Body of pancreas (tissue), 4 donors: Measurements from ENCODE around the gene CYP8B1. TPM values are rescaled to one million over a fixed set of nuclear protein-coding genes. Genes with fewer than 3 reads are reported as not detected.
A peak's percentile ranks its signal among the peaks of the same experiment; 100 is the strongest.

Experiments
- ATAC-seq: fragments of 150-250 bp; one replicate; pipeline ENCODE4 v1.9.1; 2016
- DNase-seq, 4 donors: peaks; one replicate each; pipeline ENCODE4 v3.0.0-alpha.2; 2019
- H3K27ac ChIP-seq, 4 donors: fragments of 200-600 bp; sonication (generic); 1 replicate in 3 of 4; 2 replicates in 1 of 4; pipeline versions ENCODE4 v1.5.1 to v1.6.1; 2016 to 2019; ENCODE audit warnings: mild to moderate bottlenecking in 1 of 4, mixed read lengths in 1 of 4, moderate library complexity in 1 of 4
- H3K27me3 ChIP-seq, 2 donors: fragments of 200-600 bp; sonication (generic); one replicate each; pipeline ENCODE4 v1.6.0; 2016; ENCODE audit warnings: mild to moderate bottlenecking in 1 of 2
- H3K36me3 ChIP-seq, 2 donors: fragments of 200-600 bp; sonication (generic); replicated peaks in 1 of 2; 2 replicates each; pipeline ENCODE4 v1.5.1; 2016; ENCODE audit warnings: low read depth in 2 of 2; ENCODE audit not compliant: insufficient read depth in 1 of 2
- H3K4me1 ChIP-seq: fragments of 200-600 bp; sonication (generic); one replicate; pipeline ENCODE4 v1.6.0; 2016
- H3K4me3 ChIP-seq, 2 donors: fragments of 200-600 bp; sonication (generic); 1 replicate in 1 of 2; 2 replicates in 1 of 2; pipeline ENCODE4 v1.5.1; 2016 to 2019
- H3K9me3 ChIP-seq, 3 donors: fragments of 200-600 bp; sonication (generic); 1 replicate in 2 of 3; 2 replicates in 1 of 3; pipeline ENCODE4 v1.5.1; 2016
- POLR2A ChIP-seq, 3 donors: fragments of 450-650 bp; IDR thresholded peaks; one replicate each; pipeline ENCODE4 v1.6.1; 2016; ENCODE audit warnings: antibody characterized with exemption in 3 of 3, mild to moderate bottlenecking in 2 of 3
- WGBS, 2 donors: methylation state at CpG; one replicate each; pipeline ENCODE4 v1.1.5; 2017; 5-methylcytosine and 5-hydroxymethylcytosine counted together
- intact Hi-C: fragments of 100-400 bp; cut with DNase I; formaldehyde crosslinking; loops from one replicate; pipeline ENCODE4 v1.15.1; 2023
- total RNA-seq, 2 donors: library from RNA; depleted of rRNA; stranded (reverse); fragments of >200 nt; gene quantifications; one replicate each; pipeline ENCODE4 v1.1.0, GENCODE V29; 2016
- TF ChIP-seq, protein P1 (sequence below), 7 experiments: fragments of 450-650 bp in 4 of 7; fragments of 200-600 bp in 3 of 7; sonication (generic) in 3 of 7; IDR thresholded peaks; one replicate each; pipeline ENCODE4 v1.5.1; 2016 to 2019; ENCODE audit warnings: antibody characterized with exemption in 7 of 7

The CYP8B1 gene
- total RNA-seq, 2 donors from 2014 or later: not detected

- Histone ChIP-seq H3K4me3 (no peak overlapping the region), H3K9me3 (no peaks in the 10 kb centered on the region), H3K36me3 (no peaks in the 10 kb centered on the region), H3K4me1 (no peaks in the 10 kb centered on the region), H3K27me3 (no peaks in the 10 kb centered on the region), H3K27ac (no peak overlapping the region)
- TF ChIP-seq POLR2A (IDR thresholded peaks at IDR 0.05): no peak
- TF ChIP-seq, protein P1, sequence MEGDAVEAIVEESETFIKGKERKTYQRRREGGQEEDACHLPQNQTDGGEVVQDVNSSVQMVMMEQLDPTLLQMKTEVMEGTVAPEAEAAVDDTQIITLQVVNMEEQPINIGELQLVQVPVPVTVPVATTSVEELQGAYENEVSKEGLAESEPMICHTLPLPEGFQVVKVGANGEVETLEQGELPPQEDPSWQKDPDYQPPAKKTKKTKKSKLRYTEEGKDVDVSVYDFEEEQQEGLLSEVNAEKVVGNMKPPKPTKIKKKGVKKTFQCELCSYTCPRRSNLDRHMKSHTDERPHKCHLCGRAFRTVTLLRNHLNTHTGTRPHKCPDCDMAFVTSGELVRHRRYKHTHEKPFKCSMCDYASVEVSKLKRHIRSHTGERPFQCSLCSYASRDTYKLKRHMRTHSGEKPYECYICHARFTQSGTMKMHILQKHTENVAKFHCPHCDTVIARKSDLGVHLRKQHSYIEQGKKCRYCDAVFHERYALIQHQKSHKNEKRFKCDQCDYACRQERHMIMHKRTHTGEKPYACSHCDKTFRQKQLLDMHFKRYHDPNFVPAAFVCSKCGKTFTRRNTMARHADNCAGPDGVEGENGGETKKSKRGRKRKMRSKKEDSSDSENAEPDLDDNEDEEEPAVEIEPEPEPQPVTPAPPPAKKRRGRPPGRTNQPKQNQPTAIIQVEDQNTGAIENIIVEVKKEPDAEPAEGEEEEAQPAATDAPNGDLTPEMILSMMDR (IDR thresholded peaks at IDR 0.05): no peak
- ATAC-seq (no peak), DNase-seq (no peak)
- 86 to 90% methylated on average over 1 of the region's 1 CpG for WGBS, 2 donors
- intact Hi-C loops: loop anchor here (5.0 kb wide), 1 partner anchor 59 kb away; no protein-coding TSS in a partner anchor
These were observed 34.3 kb downstream of the CYP8B1 start for GRCh38 chr3:42841332-42841731.

GRCh38 chr3:42839616-42840015 is 36.1 kb downstream of the CYP8B1 start:
- Histone ChIP-seq H3K27ac (no peak overlapping the region), H3K27me3 (no peaks in the 10 kb centered on the region), H3K36me3 (no peaks in the 10 kb centered on the region), H3K9me3 (no peaks in the 10 kb centered on the region), H3K4me3 (no peak overlapping the region), H3K4me1 (no peaks in the 10 kb centered on the region)
- TF ChIP-seq, protein P1 (IDR thresholded peaks at IDR 0.05): peak; percentile 53 to 95 (median 90)
- TF ChIP-seq POLR2A (IDR thresholded peaks at IDR 0.05): no peak
- DNase-seq: peak; percentile 30 to 59 (median 45)
- ATAC-seq: peak; percentile 87
- 21% methylated on average over 7 of the region's 7 CpGs for WGBS, 2 donors
- intact Hi-C loops: loop anchor here (5.0 kb wide), 1 partner anchor 57 kb away; no protein-coding TSS in a partner anchor

- TF ChIP-seq, protein P1 (IDR thresholded peaks at IDR 0.05): no peak
- no peak for TF ChIP-seq POLR2A (IDR thresholded peaks at IDR 0.05)
- no peak for ATAC-seq
- DNase-seq: no peak
- Histone ChIP-seq H3K9me3 (no peaks in the 10 kb centered on the region), H3K27me3 (no peaks in the 10 kb centered on the region), H3K4me3 (no peak overlapping the region), H3K36me3 (no peaks in the 10 kb centered on the region), H3K4me1 (no peaks in the 10 kb centered on the region), H3K27ac (no peak overlapping the region)
- intact Hi-C loops: no loop called here
- 63 to 79% methylated on average over 4 of the region's 4 CpGs for WGBS, 2 donors
These were observed 37.1 kb downstream of the CYP8B1 start for GRCh38 chr3:42838571-42838970.

GRCh38 chr3:42836150-42837123 is 39.2 kb downstream of the CYP8B1 start:
- Histone ChIP-seq H3K4me1 (no peaks in the 10 kb centered on the region), H3K27ac (no peak overlapping the region), H3K27me3 (no peaks in the 10 kb centered on the region), H3K9me3 (no peaks in the 10 kb centered on the region), H3K36me3 (no peaks in the 10 kb centered on the region), H3K4me3 (no peak overlapping the region)
- intact Hi-C loops: no loop called here
- DNase-seq (no peak), ATAC-seq (no peak)
- WGBS, 2 donors: 81 to 83% methylated on average over 5 of the region's 5 CpGs
- TF ChIP-seq, protein P1 (IDR thresholded peaks at IDR 0.05): no peak
- TF ChIP-seq POLR2A (IDR thresholded peaks at IDR 0.05): no peak
